ENCODE data around the gene GPC5. TPM values are rescaled to one million over a fixed set of nuclear protein-coding genes. Genes with fewer than 3 reads are reported as not detected.

GPC5 gene
- total RNA-seq, 1 experiment from 2014 or later: 0.15 TPM

DNA sequence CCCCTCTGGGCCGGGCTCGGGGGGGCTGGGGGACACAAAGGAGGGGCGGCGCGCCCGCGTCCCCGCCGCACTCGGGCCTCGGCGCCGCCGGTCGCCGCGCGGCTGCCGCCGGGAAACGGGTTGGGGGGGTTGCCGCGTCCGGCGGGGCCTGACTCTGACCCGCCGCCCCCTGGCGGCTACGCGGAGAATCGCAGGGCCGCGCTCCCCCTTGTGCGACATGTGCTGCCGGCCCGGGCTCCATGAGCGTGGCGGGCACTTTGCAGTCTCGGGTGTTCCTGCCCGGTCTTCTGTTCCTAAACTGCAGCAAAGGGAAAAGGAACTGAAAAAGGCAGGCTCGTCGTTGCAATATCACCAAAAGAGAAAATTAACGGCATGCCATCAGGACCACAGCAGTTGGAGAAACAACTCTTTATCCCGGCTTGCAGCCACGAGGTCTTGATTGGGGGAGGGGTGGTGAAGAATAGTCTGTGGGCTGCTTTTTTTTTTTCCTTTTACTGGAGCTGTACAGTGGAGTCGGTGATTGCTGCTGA is 49.5 kb upstream of the GPC5 start:
- H3T11ph ChIP-seq (ENCODE audit: low read length): peak overlapping the region; percentile 94
- no peaks in the 10 kb centered on the region for H4K20me1 ChIP-seq (ENCODE audit: control insufficient read depth, insufficient read depth, insufficient read length)
- no peaks in the 10 kb centered on the region for H3K27me3 ChIP-seq (ENCODE audit: insufficient read depth, low read length)
- peaks cover 17% of the 10 kb centered on the region for H3K79me2 ChIP-seq (ENCODE audit: insufficient read depth, low read length)
- H3K36me3 Mint-ChIP-seq (ENCODE audit: insufficient read depth in 1 of 3, low read depth in 3 of 3): peaks cover 43 to 51% (median 51%) of the 10 kb centered on the region in 3 experiments
- H4K5ac ChIP-seq (ENCODE audit: insufficient read length, low read depth, low read length): peak overlapping the region; percentile 88
- peak overlapping the region; percentile 76 for H3K27ac ChIP-seq (ENCODE audit: insufficient read length, low read depth, low read length)
- H3K4me1 ChIP-seq (ENCODE audit: insufficient read depth, low read length): no peaks in the 10 kb centered on the region
- H3K9ac ChIP-seq (ENCODE audit: extremely low read depth, insufficient read length, low read length): peak overlapping the region; percentile 98
- no peak overlapping the region for H3K23ac ChIP-seq (ENCODE audit: insufficient read length, low read depth, low read length)
- no peak overlapping the region for H2BK12ac ChIP-seq (ENCODE audit: insufficient read length, low read depth, low read length)
- no peak overlapping the region for H4K8ac ChIP-seq (replicated peaks; ENCODE audit: insufficient read length, low read depth, low read length)
- peak overlapping the region; percentile 100 for H3K14ac ChIP-seq (ENCODE audit: insufficient read depth, low read length)
- peak; percentile 86 for DNase-seq
- no peak overlapping the region; the same call in 1 of the 2 replicates for H3K4ac ChIP-seq (ENCODE audit: low read depth, low read length)
- H2BK5ac ChIP-seq (ENCODE audit: insufficient read length, low read length): no peak overlapping the region
- H3K4me3 Mint-ChIP-seq: peak overlapping the region; percentile 90 to 98
- no CpG with 5 or more reads among the region's 46 CpGs for WGBS (ENCODE audit: extremely low coverage, insufficient read length, low lambda C conversion rate)
- peaks cover 0 to 9% of the 10 kb centered on the region in 2 experiments; a peak in 2 of 5 replicates for H3K9me3 Mint-ChIP-seq
- TF ChIP-seq CTCF (conservative IDR thresholded peaks at IDR 0.05): peak; percentile 83
- peak overlapping the region; percentile 98 to 100 (median 99) for H3K27ac Mint-ChIP-seq
- H3K79me1 ChIP-seq (ENCODE audit: insufficient read depth, low read depth, low read length, poor library complexity, severe bottlenecking): peaks cover 4% of the 10 kb centered on the region
- H4K91ac ChIP-seq (ENCODE audit: insufficient read length, low read depth, low read length): no peak overlapping the region
- peak overlapping the region; percentile 59 for H3K4me2 ChIP-seq (ENCODE audit: insufficient read depth, insufficient read length, low read length)
- H3K9me3 ChIP-seq (ENCODE audit: control insufficient read depth, low read depth, low read length): no peaks in the 10 kb centered on the region
- peaks cover 24 to 38% of the 10 kb centered on the region in 2 experiments for H3K4me1 Mint-ChIP-seq
- H2BK20ac ChIP-seq (ENCODE audit: low read depth, low read length, poor library complexity, severe bottlenecking): no peak overlapping the region
- H2BK15ac ChIP-seq (ENCODE audit: low read depth, low read length): no peak overlapping the region
- H3K18ac ChIP-seq (ENCODE audit: insufficient read length, low read depth, low read length): peak overlapping the region; percentile 85
- H2AFZ ChIP-seq (ENCODE audit: low read length): no peak overlapping the region
- H3K27me3 Mint-ChIP-seq (ENCODE audit: low read depth): peaks cover 19% of the 10 kb centered on the region
- H2BK120ac ChIP-seq (ENCODE audit: low read depth, low read length, poor library complexity, severe bottlenecking): no peak overlapping the region
- H2AK5ac ChIP-seq (ENCODE audit: insufficient read length, low read length): no peak overlapping the region
- H3K56ac ChIP-seq (ENCODE audit: insufficient read length, low read depth, low read length): no peak overlapping the region
- peaks cover 3% of the 10 kb centered on the region for H3K23me2 ChIP-seq (ENCODE audit: insufficient read length, low read depth, low read length, poor library complexity, severe bottlenecking)

Data from H9 (cell line).